Tibial nerve (tissue), 4 donors: ENCODE results near the gene BHLHE40.

Experiments
- CTCF ChIP-seq, 5 experiments: fragments of 200-600 bp in 3 of 5; fragments of 450-650 bp in 2 of 5; sonication (generic) in 3 of 5; IDR thresholded peaks; one replicate each; pipeline ENCODE4 v1.5.1; 2016 to 2019; ENCODE audit warnings: antibody characterized with exemption in 5 of 5, mild to moderate bottlenecking in 3 of 5, moderate library complexity in 2 of 5
- EP300 ChIP-seq, 2 donors: sonication (generic); formaldehyde crosslinking; IDR thresholded peaks; one replicate each; pipeline ENCODE4 v1.6.1; 2017; ENCODE audit warnings: antibody characterized with exemption in 2 of 2, mild to moderate bottlenecking in 1 of 2
- POLR2A ChIP-seq, 2 donors: fragments of 450-650 bp; IDR thresholded peaks; one replicate each; pipeline ENCODE4 v1.6.1; 2017; ENCODE audit warnings: antibody characterized with exemption in 2 of 2, mild to moderate bottlenecking in 2 of 2, moderate library complexity in 2 of 2

DNA sequence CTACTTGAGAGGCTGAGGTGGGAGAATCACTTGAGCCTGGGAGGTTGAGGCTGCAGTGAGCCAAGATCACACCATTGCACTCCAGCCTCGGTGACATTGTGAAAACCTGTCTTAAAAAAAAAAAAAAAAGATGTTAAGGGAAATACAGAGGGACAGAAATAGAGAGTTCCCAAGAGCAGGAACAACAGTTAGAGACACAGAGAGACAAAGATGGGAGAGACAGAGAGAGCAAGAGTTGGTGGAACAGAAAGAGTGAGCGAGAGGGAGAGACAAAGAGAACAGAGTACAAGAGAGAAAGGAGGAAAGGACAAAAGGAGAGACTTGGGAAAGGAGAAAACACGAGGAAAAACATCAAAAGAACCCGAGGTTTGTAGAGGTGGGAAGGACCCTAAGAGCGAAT, 35.8 kb downstream of the BHLHE40 start:
- TF ChIP-seq POLR2A (IDR thresholded peaks at IDR 0.05) (no peak), CTCF (IDR thresholded peaks at IDR 0.05) (no peak), EP300 (IDR thresholded peaks at IDR 0.05) (no peak)
